ENCODE results near the gene HEPACAM2. TPM values are rescaled to one million over a fixed set of nuclear protein-coding genes. Genes with fewer than 3 reads are reported as not detected.

HEPACAM2 gene
- 0.18 TPM in 1 of 3 replicates, not detected in the others for total RNA-seq (2021)
- percentile 2 among the genes with signal in this experiment for Bru-seq, nascent RNA
- long read RNA-seq, experiment 1, result 0 reads
- long read RNA-seq, experiment 2, result 0 reads
- long read RNA-seq, experiment 3, result 0 reads

GRCh38 chr7:93226310-93226709 lies at the start of gene HEPACAM2:
Gene HEPACAM2, minus strand, starts transcription at chr7:93226469.
- Mint-ChIP-seq H3K36me3 (no peaks in the 10 kb centered on the region), H3K27me3 (ENCODE audit: low read depth) (peaks cover 4% of the 10 kb centered on the region), H3K27ac (no peak within 1 kb of the TSS), H3K4me1 (no peaks in the 10 kb centered on the region), H3K4me3 (no peak within 1 kb of the TSS), H3K9me3 (no peaks in the 10 kb centered on the region)
- no peak for ATAC-seq
- TF ChIP-seq, protein P1, sequence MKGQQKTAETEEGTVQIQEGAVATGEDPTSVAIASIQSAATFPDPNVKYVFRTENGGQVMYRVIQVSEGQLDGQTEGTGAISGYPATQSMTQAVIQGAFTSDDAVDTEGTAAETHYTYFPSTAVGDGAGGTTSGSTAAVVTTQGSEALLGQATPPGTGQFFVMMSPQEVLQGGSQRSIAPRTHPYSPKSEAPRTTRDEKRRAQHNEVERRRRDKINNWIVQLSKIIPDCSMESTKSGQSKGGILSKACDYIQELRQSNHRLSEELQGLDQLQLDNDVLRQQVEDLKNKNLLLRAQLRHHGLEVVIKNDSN (CRISPR knock-in tag; IDR thresholded peaks at IDR 0.05), result no peak
- TF ChIP-seq, protein P2, sequence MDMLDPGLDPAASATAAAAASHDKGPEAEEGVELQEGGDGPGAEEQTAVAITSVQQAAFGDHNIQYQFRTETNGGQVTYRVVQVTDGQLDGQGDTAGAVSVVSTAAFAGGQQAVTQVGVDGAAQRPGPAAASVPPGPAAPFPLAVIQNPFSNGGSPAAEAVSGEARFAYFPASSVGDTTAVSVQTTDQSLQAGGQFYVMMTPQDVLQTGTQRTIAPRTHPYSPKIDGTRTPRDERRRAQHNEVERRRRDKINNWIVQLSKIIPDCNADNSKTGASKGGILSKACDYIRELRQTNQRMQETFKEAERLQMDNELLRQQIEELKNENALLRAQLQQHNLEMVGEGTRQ (CRISPR knock-in tag; IDR thresholded peaks at IDR 0.05), result no peak
- TF ChIP-seq CDX4 (CRISPR knock-in tag; IDR thresholded peaks at IDR 0.05; ENCODE audit: borderline replicate concordance) (no peak), ZNF423 (CRISPR knock-in tag; IDR thresholded peaks at IDR 0.05) (no peak), NR3C1 (CRISPR knock-in tag; conservative IDR thresholded peaks at IDR 0.05; ENCODE audit: low read depth) (no peak), TEAD4 (CRISPR knock-in tag; IDR thresholded peaks at IDR 0.05) (no peak), TCF7 (CRISPR knock-in tag; IDR thresholded peaks at IDR 0.05; ENCODE audit: low read depth) (no peak), ATF1 (CRISPR knock-in tag; IDR thresholded peaks at IDR 0.05) (no peak), ZNF671 (CRISPR knock-in tag; IDR thresholded peaks at IDR 0.05) (no peak), IRF1 (CRISPR knock-in tag; IDR thresholded peaks at IDR 0.05) (no peak), ZNF281 (CRISPR knock-in tag; IDR thresholded peaks at IDR 0.05) (no peak), FOXP1 (CRISPR knock-in tag; IDR thresholded peaks at IDR 0.05; ENCODE audit: borderline replicate concordance) (no peak), SMAD4 (CRISPR knock-in tag; IDR thresholded peaks at IDR 0.05) (no peak), TEAD1 (CRISPR knock-in tag; IDR thresholded peaks at IDR 0.05) (no peak), RELA (CRISPR knock-in tag; IDR thresholded peaks at IDR 0.05; ENCODE audit: borderline replicate concordance) (no peak)
- TF ChIP-seq, protein P3, sequence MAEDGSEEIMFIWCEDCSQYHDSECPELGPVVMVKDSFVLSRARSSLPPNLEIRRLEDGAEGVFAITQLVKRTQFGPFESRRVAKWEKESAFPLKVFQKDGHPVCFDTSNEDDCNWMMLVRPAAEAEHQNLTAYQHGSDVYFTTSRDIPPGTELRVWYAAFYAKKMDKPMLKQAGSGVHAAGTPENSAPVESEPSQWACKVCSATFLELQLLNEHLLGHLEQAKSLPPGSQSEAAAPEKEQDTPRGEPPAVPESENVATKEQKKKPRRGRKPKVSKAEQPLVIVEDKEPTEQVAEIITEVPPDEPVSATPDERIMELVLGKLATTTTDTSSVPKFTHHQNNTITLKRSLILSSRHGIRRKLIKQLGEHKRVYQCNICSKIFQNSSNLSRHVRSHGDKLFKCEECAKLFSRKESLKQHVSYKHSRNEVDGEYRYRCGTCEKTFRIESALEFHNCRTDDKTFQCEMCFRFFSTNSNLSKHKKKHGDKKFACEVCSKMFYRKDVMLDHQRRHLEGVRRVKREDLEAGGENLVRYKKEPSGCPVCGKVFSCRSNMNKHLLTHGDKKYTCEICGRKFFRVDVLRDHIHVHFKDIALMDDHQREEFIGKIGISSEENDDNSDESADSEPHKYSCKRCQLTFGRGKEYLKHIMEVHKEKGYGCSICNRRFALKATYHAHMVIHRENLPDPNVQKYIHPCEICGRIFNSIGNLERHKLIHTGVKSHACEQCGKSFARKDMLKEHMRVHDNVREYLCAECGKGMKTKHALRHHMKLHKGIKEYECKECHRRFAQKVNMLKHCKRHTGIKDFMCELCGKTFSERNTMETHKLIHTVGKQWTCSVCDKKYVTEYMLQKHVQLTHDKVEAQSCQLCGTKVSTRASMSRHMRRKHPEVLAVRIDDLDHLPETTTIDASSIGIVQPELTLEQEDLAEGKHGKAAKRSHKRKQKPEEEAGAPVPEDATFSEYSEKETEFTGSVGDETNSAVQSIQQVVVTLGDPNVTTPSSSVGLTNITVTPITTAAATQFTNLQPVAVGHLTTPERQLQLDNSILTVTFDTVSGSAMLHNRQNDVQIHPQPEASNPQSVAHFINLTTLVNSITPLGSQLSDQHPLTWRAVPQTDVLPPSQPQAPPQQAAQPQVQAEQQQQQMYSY (CRISPR knock-in tag; IDR thresholded peaks at IDR 0.05), result no peak
- TF ChIP-seq, protein P4, sequence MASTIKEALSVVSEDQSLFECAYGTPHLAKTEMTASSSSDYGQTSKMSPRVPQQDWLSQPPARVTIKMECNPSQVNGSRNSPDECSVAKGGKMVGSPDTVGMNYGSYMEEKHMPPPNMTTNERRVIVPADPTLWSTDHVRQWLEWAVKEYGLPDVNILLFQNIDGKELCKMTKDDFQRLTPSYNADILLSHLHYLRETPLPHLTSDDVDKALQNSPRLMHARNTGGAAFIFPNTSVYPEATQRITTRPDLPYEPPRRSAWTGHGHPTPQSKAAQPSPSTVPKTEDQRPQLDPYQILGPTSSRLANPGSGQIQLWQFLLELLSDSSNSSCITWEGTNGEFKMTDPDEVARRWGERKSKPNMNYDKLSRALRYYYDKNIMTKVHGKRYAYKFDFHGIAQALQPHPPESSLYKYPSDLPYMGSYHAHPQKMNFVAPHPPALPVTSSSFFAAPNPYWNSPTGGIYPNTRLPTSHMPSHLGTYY (CRISPR knock-in tag; IDR thresholded peaks at IDR 0.05), result no peak
- TF ChIP-seq, protein P5, sequence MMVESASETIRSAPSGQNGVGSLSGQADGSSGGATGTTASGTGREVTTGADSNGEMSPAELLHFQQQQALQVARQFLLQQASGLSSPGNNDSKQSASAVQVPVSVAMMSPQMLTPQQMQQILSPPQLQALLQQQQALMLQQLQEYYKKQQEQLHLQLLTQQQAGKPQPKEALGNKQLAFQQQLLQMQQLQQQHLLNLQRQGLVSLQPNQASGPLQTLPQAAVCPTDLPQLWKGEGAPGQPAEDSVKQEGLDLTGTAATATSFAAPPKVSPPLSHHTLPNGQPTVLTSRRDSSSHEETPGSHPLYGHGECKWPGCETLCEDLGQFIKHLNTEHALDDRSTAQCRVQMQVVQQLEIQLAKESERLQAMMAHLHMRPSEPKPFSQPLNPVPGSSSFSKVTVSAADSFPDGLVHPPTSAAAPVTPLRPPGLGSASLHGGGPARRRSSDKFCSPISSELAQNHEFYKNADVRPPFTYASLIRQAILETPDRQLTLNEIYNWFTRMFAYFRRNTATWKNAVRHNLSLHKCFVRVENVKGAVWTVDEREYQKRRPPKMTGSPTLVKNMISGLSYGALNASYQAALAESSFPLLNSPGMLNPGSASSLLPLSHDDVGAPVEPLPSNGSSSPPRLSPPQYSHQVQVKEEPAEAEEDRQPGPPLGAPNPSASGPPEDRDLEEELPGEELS (CRISPR knock-in tag; IDR thresholded peaks at IDR 0.05), result no peak
- TF ChIP-seq, protein P6, sequence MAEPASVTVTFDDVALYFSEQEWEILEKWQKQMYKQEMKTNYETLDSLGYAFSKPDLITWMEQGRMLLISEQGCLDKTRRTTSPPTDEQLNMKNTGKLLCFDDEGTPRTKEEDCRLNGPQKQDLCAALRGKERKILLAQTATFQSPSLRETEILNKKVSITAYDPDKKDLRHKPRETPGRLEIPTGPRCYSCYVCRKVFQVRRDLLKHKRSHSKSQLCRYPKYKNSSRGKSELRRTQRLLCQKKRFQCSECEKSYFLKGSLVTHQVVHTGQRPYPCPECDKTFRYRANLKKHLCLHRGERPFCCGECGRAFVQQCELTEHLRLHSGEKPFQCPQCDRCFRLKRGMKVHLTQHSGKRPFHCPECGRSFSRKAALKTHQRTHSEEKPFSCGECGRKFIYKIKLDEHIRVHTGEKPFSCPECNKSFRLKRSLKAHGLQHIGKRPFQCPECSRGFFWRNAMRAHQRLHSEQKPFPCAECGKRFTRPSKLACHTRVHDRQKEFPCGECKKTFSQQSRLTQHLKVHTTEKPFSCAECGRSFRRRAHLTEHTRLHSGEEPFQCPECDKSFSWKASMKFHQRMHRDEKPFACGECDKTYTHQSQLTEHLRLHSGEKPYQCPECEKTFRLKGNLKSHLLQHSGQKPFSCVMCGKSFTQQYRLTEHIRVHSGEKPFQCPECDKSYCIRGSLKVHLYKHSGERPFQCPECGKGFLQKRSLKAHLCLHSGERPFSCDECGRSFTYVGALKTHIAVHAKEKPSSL (CRISPR knock-in tag; conservative IDR thresholded peaks at IDR 0.05), result no peak
- no peak for DNase-seq (ENCODE audit: low spot score)
- ChIA-PET POLR2A (no interaction called here), CTCF (no interaction called here)

All from WTC11 (cell line).